Eye (tissue), 1 donor: Measurements from ENCODE around the gene MIEF1.
A peak's percentile ranks its signal among the peaks of the same experiment; 100 is the strongest.

ENCODE experiments used
- DNase-seq: peaks from one replicate; pipeline ENCODE4 v3.0.0-alpha.2; 2015

MIEF1 gene

DNA sequence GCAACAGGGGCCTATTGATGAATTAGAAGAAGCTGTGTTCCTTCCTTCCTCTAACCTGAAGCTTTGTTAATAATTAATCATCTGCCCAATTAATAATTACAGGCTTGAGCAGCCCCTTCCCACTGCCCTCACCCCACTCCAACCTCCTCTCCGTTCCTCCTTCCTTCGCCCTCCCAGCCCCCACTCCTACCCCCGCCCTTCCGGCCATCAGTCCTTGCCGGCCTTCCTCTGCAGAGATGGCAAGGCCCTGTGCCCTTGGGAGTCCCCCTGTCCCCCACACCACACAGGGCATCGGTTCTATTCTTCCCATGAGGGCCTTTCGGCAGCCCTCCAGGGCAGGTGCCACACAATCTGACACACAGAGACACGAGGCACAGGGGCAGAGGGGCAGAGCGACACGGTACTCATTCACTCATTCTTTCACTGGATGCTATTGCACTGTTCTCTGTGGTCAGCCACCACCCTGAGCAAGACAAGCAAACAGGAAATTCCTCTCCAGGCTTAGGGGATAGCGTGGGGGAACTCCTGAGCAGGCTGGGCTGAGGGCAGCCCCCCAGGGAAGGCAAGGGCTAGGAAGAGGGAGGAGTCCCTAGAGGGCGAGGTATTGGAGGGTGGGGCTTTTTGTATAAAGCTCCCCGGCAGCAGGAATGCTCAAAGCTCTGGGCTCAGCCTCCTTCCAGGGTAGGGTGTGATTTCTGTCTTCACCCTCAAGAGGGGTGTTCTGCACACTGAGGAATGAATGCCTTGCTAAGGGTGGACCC lies 30.5 kb upstream of the MIEF1 start:
- DNase-seq, result peak; percentile 51

GRCh38 chr22:39472570-39473556 lies 29.2 kb upstream of the MIEF1 start:
- DNase-seq, result no peak

GRCh38 chr22:39473851-39474250 lies 28.2 kb upstream of the MIEF1 start:
- DNase-seq, result no peak

DNA sequence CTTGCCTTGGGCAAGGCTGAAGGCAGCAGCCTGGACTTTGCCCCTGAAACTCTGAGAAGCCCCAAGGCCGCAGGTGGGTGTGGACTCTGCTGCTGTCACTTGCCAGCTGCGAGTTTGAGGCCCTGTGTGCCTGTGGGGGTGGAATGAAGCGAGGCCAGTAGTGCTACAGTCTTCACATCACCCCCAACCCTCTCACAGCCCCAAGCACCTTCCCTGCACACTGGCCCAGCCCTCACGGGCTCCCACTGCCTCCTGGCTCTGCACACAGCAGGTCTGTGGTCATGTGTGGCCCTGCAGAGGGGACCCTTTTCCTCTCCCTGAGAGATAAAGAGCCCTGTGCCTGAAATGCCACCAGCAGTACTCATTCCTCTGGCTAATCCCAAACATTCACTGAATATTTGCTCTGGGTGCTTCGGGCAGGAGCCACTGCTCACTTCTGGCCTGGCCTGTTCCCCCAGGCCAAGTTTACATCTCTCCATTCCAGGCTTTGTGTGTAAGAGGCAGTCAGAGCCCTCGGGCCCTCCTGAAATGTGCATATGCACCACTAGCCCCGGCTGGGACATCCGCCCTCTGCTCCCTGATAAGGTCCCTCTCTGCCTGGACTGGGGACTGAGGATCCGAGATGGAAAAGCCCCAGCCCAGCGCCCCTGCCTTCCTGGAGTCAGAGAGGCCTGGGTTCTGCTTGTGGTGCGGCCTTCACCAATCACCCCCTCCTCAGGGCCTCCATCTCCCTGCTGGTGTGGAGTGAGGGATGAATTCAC lies 27.6 kb upstream of the MIEF1 start:
- DNase-seq, result peak; percentile 51

DNA sequence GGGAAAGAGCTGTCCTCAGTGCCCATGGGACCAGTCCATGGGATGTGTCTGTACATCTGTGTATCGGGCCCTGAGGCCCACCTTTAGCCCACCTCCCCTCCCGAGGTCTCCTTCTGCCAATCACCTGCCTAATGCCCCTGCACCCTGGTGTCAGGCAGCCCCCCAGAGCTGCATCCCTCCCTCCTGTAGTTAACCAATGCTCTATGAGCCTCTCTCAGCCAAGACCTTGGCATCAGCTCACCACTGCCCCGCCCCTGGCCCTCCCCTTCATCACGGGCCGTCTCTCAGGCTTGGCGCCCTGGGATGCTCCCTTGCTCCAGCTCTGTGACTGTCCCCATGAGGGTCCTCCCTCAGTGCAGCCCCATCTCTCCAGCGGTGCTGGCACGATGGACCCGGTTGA lies 26.8 kb upstream of the MIEF1 start:
- DNase-seq, result no peak

GRCh38 chr22:39475902-39476301 lies 26.2 kb upstream of the MIEF1 start:
- peak; percentile 47 for DNase-seq

- no peak for DNase-seq
Observed at GRCh38 chr22:39476664-39477063, 25.4 kb upstream of the MIEF1 start.

- DNase-seq, result no peak
Observed at GRCh38 chr22:39477542-39477941, 24.5 kb upstream of the MIEF1 start.

- DNase-seq, result no peak
Observed at GRCh38 chr22:39478441-39478850, 23.6 kb upstream of the MIEF1 start.

DNA sequence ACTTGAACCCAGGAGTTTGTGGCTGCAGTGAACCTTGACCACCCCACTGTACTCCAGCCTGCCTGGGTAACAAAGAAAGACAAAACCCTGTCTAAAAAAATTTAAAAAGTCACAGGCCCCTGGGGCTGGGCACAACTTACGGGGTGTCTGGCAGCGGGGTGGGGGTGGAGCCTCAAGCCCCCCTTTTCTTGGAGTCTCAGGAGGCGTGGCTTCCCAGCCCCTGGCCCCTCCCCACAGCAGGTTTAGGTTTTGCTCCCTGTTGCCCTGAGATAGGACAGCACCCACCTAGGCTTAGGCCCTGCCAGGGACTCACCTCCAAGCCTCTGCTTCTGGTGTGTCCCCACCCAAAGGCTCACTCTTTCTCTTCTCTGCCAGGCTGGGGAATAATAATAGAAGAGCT lies 22.8 kb upstream of the MIEF1 start:
- no peak for DNase-seq

DNA sequence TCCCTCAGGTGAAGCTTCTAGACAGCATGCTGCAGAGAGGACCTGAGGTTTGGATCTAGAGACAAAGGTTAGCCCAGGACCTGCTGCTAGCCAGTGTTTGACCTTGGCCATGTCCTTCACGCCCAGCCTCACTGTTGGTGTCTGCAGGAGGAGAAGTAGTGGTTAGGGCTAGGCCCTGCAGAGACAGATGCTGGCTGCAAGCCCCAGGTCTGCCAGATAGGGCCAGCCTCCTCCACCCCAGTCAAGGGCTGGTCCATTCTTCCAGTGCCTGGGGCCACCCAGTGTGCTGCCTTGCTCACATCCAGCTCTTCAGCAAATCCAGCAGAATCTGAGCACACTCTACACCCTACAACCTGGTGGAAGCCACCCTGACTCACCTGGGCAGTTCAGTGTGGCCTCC lies 21.5 kb upstream of the MIEF1 start:
- DNase-seq, result no peak

DNA sequence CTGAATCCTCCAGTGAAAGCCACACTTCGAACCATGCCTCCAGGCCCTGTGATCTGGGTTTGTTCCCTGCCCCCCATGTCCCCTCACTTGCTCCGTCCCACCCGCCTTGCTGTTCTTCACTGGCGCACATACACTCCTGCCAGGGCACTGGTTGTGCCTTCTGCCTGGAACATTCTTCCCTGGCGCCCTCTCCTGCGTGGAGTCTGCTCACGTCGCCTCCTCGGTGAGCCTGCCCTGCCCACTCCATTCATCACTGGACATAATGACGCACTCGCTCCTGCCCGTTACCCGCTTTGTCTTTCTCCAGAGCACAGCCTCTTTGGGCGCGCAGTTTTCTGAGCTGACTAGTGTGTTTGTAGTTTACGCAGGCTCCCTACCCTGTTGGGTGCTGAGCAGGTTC lies 21.0 kb upstream of the MIEF1 start:
- no peak for DNase-seq

GRCh38 chr22:39481595-39481994 lies 20.5 kb upstream of the MIEF1 start:
- DNase-seq, result no peak

DNA sequence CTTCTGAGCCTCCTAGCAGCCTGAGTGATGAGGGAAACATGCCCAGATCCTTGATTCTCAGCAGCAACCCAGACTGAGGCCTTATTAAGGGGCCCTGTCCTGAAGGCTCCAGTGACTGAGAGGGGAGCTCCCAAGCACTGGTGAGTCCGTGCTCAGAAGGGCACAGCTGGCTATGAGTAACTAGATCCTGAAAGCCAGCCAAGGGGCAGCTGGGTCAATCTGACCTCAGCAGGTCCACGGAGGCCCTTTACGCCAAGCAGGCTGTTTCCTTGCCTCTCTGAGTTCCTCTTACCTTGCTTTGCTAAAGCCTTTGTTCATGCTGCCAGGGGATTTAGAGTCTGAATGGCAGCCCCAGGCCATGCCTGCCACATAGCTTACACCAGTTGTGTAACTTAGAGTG lies 19.3 kb upstream of the MIEF1 start:
- DNase-seq, result no peak

DNA sequence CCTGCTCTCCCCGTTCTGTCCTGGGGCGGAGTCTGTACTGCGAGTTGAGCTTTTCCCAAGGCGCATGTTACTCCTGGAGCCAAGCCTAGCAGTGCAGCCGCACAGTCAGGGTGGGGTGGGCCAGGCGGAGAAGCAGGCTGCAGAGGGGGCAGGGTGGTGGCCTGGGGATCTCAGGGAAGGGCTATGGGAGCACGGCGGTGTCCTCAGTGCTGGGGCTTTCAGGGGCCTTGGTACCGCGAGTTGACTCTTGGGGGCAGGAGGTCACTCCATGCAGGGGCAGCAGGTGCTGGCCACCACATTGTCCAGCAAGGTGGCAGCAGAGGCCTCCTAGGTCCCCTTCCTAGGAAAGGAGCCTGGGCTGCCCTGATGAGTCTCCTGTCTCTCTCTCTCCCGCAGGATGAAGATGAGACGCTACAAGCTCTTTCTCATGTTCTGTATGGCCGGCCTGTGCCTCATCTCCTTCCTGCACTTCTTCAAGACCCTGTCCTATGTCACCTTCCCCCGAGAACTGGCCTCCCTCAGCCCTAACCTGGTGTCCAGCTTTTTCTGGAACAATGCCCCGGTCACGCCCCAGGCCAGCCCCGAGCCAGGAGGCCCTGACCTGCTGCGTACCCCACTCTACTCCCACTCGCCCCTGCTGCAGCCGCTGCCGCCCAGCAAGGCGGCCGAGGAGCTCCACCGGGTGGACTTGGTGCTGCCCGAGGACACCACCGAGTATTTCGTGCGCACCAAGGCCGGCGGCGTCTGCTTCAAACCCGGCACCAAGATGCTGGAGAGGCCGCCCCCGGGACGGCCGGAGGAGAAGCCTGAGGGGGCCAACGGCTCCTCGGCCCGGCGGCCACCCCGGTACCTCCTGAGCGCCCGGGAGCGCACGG lies 14.9 kb upstream of the MIEF1 start:
- DNase-seq, result no peak

DNA sequence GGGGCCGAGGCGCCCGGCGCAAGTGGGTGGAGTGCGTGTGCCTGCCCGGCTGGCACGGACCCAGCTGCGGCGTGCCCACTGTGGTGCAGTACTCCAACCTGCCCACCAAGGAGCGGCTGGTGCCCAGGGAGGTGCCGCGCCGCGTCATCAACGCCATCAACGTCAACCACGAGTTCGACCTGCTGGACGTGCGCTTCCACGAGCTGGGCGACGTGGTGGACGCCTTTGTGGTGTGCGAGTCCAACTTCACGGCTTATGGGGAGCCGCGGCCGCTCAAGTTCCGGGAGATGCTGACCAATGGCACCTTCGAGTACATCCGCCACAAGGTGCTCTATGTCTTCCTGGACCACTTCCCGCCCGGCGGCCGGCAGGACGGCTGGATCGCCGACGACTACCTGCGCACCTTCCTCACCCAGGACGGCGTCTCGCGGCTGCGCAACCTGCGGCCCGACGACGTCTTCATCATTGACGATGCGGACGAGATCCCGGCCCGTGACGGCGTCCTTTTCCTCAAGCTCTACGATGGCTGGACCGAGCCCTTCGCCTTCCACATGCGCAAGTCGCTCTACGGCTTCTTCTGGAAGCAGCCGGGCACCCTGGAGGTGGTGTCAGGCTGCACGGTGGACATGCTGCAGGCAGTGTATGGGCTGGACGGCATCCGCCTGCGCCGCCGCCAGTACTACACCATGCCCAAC lies 14.1 kb upstream of the MIEF1 start:
- DNase-seq, result no peak

DNA sequence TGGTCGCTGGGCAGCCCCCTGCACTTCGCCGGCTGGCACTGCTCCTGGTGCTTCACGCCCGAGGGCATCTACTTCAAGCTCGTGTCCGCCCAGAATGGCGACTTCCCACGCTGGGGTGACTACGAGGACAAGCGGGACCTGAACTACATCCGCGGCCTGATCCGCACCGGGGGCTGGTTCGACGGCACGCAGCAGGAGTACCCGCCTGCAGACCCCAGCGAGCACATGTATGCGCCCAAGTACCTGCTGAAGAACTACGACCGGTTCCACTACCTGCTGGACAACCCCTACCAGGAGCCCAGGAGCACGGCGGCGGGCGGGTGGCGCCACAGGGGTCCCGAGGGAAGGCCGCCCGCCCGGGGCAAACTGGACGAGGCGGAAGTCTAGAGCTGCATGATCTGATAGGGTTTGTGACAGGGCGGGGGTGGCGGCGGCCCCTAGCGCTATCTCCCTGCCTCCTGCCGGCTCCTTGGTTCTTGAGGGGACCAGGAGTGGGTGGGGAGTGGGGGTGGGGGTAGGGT lies 13.5 kb upstream of the MIEF1 start:
- no peak for DNase-seq

DNA sequence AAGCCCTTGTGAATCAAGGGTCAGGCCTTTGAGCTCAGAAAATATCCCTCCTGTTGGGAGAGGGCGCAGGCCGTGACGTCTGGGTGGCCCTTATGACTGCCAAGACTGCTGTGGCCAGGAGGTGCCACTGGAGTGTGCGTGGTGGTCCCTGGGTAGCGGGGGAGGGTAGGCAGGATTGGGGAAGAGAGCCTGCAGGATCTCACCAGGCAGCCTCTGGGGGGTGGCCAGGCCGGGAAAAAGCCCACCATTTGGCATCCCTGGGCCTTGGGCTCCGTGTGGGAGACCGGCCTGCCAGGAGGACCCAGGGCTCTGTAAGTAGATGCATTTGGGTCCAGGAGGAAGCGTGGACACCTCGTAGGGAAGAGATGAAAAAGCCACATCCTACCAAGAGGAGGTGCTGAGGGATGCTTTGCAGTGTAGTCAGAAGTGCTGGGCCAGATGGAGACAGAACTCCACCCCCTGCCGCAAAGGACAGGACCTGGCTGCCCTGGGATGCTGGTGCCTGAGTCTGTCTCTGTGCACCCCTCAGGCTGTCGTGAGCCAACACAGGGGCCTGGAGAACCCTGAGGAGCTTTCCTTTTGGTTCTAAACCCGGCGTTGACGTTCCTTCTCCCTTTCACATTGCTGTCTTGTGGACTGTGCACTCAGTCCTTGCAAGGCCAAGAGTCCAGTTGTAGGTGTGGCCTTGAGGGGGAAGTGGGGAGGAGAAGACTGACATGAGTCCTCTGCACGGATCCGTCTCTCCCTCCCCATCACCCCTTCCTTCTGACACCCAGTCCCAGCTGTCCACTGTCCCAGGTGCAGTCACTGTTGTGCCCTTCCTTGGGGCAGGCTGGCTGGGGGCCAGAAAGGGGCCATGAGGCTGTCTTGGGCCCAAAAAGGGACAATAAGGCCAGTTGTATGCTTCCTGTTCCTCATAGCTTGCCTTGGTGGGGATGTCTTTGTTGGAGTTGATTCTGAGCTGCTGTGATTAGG lies 12.7 kb upstream of the MIEF1 start:
- no peak for DNase-seq

- DNase-seq, result peak; percentile 84
Observed at GRCh38 chr22:39490135-39490798, 11.8 kb upstream of the MIEF1 start.
